SK-N-SH treated with all-trans-retinoic acid at 6 μM for 48 hours (cell line): ENCODE measurements around the gene ENTPD1.

Experiments
- ATAC-seq: fragments of 200-7000 bp; cut with Tn5 transposase; 3 replicates; pipeline ENCODE4 v1.9.1; 2020; ENCODE audit warnings: mild to moderate bottlenecking, moderate library complexity
- ARNTL ChIP-seq: fragments of 450-650 bp; formaldehyde crosslinking; IDR thresholded peaks from 2 replicates; pipeline ENCODE4 v1.5.0; 2020; ENCODE audit warnings: low read depth, mild to moderate bottlenecking, moderate library complexity, borderline replicate concordance
- BACH2 ChIP-seq: fragments of 250-450 bp; sonication (Bioruptor Pico); IDR thresholded peaks from 2 replicates; pipeline ENCODE4 v1.9.0; 2021; ENCODE audit warnings: mild to moderate bottlenecking, borderline replicate concordance
- CSDC2 ChIP-seq: fragments of 250-450 bp; sonication (Bioruptor Pico); IDR thresholded peaks from 2 replicates; pipeline ENCODE4 v1.5.0; 2020; ENCODE audit warnings: mild to moderate bottlenecking, moderate library complexity
- ESRRG ChIP-seq: fragments of 250-450 bp; sonication (Bioruptor Pico); IDR thresholded peaks from 2 replicates; pipeline ENCODE4 v1.6.1; 2021; ENCODE audit warnings: mild to moderate bottlenecking
- GLIS3 ChIP-seq: fragments of 250-450 bp; sonication (Bioruptor Pico); IDR thresholded peaks from 2 replicates; pipeline ENCODE4 v1.5.0; 2020; ENCODE audit warnings: mild to moderate bottlenecking, moderate library complexity
- ISL1 ChIP-seq: fragments of 250-450 bp; sonication (Bioruptor Pico); IDR thresholded peaks from 2 replicates; pipeline ENCODE4 v2.1.2; 2022; ENCODE audit warnings: mild to moderate bottlenecking, moderate library complexity
- OSR1 ChIP-seq: fragments of 250-450 bp; sonication (Bioruptor Pico); IDR thresholded peaks from 2 replicates; pipeline ENCODE4 v1.8.0; 2022; ENCODE audit warnings: moderate library complexity, mild to moderate bottlenecking, inconsistent platforms
- PPARA ChIP-seq: fragments of 250-450 bp; sonication (Bioruptor Pico); IDR thresholded peaks from 2 replicates; pipeline ENCODE4 v1.5.0; 2020; ENCODE audit warnings: mild to moderate bottlenecking, borderline replicate concordance
- RARB ChIP-seq: fragments of 250-450 bp; sonication (Bioruptor Pico); IDR thresholded peaks from 2 replicates; pipeline ENCODE4 v1.8.0; 2021; ENCODE audit warnings: mild to moderate bottlenecking, moderate library complexity
- SNAI2 ChIP-seq: fragments of 250-450 bp; sonication (Bioruptor Pico); IDR thresholded peaks from 2 replicates; pipeline ENCODE4 v1.5.0; 2020; ENCODE audit warnings: mild to moderate bottlenecking, moderate library complexity
- TCF4 ChIP-seq: fragments of 250-450 bp; sonication (Bioruptor Pico); IDR thresholded peaks from 2 replicates; pipeline ENCODE4 v1.8.0; 2021; ENCODE audit warnings: mild to moderate bottlenecking, moderate library complexity, borderline replicate concordance
- TOX ChIP-seq: fragments of 250-450 bp; sonication (Bioruptor Pico); IDR thresholded peaks from 2 replicates; pipeline ENCODE4 v1.8.0; 2021; ENCODE audit warnings: mild to moderate bottlenecking, moderate library complexity, borderline replicate concordance
- ZC3H10 ChIP-seq: fragments of 250-450 bp; sonication (Bioruptor Pico); IDR thresholded peaks from 2 replicates; pipeline ENCODE4 v1.5.1; 2021; ENCODE audit warnings: mild to moderate bottlenecking, moderate library complexity
- ZFP3 ChIP-seq: fragments of 250-450 bp; sonication (Bioruptor Pico); IDR thresholded peaks from 2 replicates; pipeline ENCODE4 v1.5.0; 2020; ENCODE audit warnings: mild to moderate bottlenecking, moderate library complexity
- ZFP30 ChIP-seq: fragments of 450-650 bp; formaldehyde crosslinking; IDR thresholded peaks from 2 replicates; pipeline ENCODE4 v1.5.0; 2022; ENCODE audit warnings: mild to moderate bottlenecking, moderate library complexity
- ZNF565 ChIP-seq: fragments of 450-650 bp; formaldehyde crosslinking; conservative IDR thresholded peaks from 2 replicates; pipeline ENCODE4 v1.5.0; 2020; ENCODE audit warnings: low read depth, mild to moderate bottlenecking, moderate library complexity
- ZNF70 ChIP-seq: fragments of 450-650 bp; formaldehyde crosslinking; IDR thresholded peaks from 2 replicates; pipeline ENCODE4 v1.5.0; 2020; ENCODE audit warnings: mild to moderate bottlenecking, moderate library complexity
- ZNF8 ChIP-seq: fragments of 450-650 bp; formaldehyde crosslinking; IDR thresholded peaks from 2 replicates; pipeline ENCODE4 v1.5.0; 2020; ENCODE audit warnings: mild to moderate bottlenecking, moderate library complexity
- TF ChIP-seq, protein P1 (sequence below): fragments of 250-450 bp; sonication (Bioruptor Pico); IDR thresholded peaks from 2 replicates; pipeline ENCODE4 v1.5.1; 2020; ENCODE audit warnings: low read depth, mild to moderate bottlenecking, moderate library complexity
- TF ChIP-seq, protein P2 (sequence below): fragments of 250-450 bp; sonication (Bioruptor Pico); IDR thresholded peaks from 2 replicates; pipeline ENCODE4 v1.8.0; 2021; ENCODE audit warnings: low read depth, mild to moderate bottlenecking, moderate library complexity, borderline replicate concordance
- TF ChIP-seq, protein P3 (sequence below): fragments of 250-450 bp; sonication (Bioruptor Pico); IDR thresholded peaks from 2 replicates; pipeline ENCODE4 v1.8.0; 2020; ENCODE audit warnings: mild to moderate bottlenecking, moderate library complexity, borderline replicate concordance
- TF ChIP-seq, protein P4 (sequence below): fragments of 250-450 bp; sonication (Bioruptor Pico); IDR thresholded peaks from 2 replicates; pipeline ENCODE4 v1.5.1; 2021; ENCODE audit warnings: mild to moderate bottlenecking, moderate library complexity
- TF ChIP-seq, protein P5 (sequence below): fragments of 250-450 bp; sonication (Bioruptor Pico); IDR thresholded peaks from 2 replicates; pipeline ENCODE4 v1.5.0; 2020; ENCODE audit warnings: mild to moderate bottlenecking, moderate library complexity

Gene ENTPD1

DNA sequence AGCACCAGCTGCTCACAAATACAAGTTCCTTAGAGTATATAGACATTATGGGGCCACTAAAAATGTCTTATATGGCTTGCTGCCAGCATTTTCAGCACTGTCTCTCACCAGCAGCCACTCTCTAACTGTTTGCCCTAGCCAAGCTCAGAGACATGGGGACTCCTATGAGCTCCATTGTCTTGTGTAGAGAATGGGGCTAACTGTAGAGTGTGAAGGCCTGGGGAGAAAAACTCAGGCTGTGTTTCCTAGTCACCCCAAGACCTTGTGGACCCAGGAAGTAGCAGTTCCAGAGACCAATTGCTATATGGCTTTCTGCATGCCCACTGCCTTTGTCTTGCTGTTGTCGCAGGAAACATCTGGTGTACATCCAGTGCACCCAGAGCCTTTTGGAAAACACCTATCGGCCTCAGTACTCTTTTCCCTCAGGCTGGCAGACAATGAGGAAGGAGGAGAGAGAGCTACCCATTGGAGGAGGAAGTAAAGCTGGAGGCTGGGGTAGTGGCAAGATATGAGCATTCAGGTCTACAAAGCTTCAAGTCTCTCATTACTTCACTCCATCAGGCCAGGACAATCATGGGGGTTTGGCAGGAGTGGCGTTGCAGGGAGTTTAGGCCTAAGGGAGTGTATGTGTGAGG, 28.4 kb downstream of the ENTPD1 start (continued):
- TF ChIP-seq, protein P1, sequence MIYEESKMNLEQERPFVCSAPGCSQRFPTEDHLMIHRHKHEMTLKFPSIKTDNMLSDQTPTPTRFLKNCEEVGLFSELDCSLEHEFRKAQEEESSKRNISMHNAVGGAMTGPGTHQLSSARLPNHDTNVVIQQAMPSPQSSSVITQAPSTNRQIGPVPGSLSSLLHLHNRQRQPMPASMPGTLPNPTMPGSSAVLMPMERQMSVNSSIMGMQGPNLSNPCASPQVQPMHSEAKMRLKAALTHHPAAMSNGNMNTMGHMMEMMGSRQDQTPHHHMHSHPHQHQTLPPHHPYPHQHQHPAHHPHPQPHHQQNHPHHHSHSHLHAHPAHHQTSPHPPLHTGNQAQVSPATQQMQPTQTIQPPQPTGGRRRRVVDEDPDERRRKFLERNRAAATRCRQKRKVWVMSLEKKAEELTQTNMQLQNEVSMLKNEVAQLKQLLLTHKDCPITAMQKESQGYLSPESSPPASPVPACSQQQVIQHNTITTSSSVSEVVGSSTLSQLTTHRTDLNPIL (CRISPR knock-in tag) = no peak
- no peak for TF ChIP-seq ESRRG (CRISPR knock-in tag)

DNA sequence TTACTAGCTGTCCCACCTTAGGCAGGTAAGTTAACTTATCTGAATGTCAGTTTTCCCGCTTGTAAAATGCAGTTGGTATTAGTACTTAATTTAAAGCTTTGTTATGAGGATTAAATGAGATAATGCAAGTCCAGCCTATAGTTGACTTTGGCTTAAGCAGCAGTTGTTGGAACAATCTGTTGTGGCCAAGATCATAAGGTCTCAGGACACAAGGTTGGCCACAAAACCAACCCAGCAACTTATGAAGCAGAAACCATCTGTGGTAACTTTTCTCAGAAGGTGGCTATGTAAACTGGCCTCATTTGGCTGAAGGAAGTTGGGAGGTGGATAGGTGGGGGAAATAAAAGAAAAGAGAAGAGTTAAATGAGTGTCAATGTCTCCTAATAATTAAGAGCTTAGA, 29.4 kb downstream of the ENTPD1 start:
- TF ChIP-seq ZNF70 (no peak), OSR1 (CRISPR knock-in tag) (no peak), CSDC2 (CRISPR knock-in tag) (no peak), ISL1 (CRISPR knock-in tag) (no peak), ESRRG (CRISPR knock-in tag) (no peak), ZC3H10 (CRISPR knock-in tag) (no peak), TCF4 (no peak), RARB (no peak), ARNTL (CRISPR knock-in tag) (no peak), TOX (CRISPR knock-in tag) (no peak), ZFP3 (no peak)
- TF ChIP-seq, protein P2, sequence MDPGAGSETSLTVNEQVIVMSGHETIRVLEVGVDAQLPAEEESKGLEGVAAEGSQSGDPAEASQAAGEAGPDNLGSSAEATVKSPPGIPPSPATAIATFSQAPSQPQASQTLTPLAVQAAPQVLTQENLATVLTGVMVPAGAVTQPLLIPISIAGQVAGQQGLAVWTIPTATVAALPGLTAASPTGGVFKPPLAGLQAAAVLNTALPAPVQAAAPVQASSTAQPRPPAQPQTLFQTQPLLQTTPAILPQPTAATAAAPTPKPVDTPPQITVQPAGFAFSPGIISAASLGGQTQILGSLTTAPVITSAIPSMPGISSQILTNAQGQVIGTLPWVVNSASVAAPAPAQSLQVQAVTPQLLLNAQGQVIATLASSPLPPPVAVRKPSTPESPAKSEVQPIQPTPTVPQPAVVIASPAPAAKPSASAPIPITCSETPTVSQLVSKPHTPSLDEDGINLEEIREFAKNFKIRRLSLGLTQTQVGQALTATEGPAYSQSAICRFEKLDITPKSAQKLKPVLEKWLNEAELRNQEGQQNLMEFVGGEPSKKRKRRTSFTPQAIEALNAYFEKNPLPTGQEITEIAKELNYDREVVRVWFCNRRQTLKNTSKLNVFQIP (CRISPR knock-in tag) = no peak
- no peak for ATAC-seq

DNA sequence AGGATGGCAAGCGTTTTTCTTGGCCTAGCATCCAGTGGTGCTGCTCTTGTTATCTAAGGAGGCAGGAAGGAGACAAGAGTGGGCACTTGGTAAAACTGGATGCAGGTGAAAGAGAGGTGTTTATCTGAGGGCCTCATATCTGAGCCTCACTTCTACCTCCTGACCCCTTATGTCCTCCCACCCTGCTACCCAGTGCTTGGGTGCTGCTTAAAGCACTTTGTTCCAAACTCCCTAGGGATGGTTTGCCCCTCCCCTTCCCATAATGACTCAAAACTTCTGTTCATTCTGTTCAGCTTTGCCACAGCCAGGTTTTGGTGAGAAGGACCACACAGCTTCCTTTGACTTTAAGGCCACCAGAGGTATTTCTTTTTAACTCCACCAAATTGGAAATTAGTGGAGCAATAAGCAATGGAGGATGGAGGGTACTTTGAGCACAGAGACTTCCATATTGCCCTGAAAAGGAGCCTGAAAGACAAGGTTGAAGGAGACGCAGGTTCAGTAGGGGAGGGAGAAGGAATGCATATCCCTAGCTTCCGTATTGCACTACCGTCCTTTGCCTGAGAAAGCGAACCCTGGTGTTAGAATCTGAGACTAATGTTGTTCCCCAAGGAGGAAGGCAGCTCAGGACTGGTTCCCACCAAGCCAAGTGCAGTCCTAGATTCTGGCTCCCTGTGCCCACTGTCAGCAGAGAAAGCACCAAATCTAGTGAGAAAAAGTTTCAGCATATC, 30.1 kb downstream of the ENTPD1 start:
- no peak for ATAC-seq
- TF ChIP-seq ZFP30 (CRISPR knock-in tag) (no peak), ZNF8 (no peak), ZNF70 (no peak)
- TF ChIP-seq, protein P3, sequence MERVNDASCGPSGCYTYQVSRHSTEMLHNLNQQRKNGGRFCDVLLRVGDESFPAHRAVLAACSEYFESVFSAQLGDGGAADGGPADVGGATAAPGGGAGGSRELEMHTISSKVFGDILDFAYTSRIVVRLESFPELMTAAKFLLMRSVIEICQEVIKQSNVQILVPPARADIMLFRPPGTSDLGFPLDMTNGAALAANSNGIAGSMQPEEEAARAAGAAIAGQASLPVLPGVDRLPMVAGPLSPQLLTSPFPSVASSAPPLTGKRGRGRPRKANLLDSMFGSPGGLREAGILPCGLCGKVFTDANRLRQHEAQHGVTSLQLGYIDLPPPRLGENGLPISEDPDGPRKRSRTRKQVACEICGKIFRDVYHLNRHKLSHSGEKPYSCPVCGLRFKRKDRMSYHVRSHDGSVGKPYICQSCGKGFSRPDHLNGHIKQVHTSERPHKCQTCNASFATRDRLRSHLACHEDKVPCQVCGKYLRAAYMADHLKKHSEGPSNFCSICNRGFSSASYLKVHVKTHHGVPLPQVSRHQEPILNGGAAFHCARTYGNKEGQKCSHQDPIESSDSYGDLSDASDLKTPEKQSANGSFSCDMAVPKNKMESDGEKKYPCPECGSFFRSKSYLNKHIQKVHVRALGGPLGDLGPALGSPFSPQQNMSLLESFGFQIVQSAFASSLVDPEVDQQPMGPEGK (CRISPR knock-in tag) = no peak

DNA sequence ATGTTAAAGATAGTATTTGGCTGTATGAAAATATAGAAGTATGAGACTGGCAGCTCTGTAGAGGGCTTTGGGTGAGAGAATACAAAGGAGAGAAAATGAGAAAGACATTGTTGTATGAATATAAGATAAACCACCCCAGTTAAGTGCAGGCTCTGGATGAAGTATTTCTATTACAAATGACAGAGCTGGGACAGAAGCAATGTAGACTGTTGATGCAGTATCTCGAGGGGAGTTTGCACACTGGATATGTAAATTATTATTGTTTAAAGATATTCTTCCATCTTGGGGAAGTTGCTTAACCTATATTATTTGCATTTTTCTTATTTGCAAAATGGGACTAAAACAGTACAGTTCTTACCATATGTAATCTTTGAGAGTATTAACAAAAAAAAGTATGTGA, 31.5 kb downstream of the ENTPD1 start:
- TF ChIP-seq, protein P4, sequence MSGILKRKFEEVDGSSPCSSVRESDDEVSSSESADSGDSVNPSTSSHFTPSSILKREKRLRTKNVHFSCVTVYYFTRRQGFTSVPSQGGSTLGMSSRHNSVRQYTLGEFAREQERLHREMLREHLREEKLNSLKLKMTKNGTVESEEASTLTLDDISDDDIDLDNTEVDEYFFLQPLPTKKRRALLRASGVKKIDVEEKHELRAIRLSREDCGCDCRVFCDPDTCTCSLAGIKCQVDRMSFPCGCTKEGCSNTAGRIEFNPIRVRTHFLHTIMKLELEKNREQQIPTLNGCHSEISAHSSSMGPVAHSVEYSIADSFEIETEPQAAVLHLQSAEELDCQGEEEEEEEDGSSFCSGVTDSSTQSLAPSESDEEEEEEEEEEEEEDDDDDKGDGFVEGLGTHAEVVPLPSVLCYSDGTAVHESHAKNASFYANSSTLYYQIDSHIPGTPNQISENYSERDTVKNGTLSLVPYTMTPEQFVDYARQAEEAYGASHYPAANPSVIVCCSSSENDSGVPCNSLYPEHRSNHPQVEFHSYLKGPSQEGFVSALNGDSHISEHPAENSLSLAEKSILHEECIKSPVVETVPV = no peak
- no peak for TF ChIP-seq PPARA
- no peak for TF ChIP-seq TOX (CRISPR knock-in tag)
- TF ChIP-seq ZNF565 (CRISPR knock-in tag) = no peak
- TF ChIP-seq TCF4 = no peak
- no peak for TF ChIP-seq GLIS3 (CRISPR knock-in tag)
- no peak for TF ChIP-seq SNAI2 (CRISPR knock-in tag)
- TF ChIP-seq, protein P3 (CRISPR knock-in tag) = no peak
- no peak for TF ChIP-seq CSDC2 (CRISPR knock-in tag)
- TF ChIP-seq RARB = no peak
- TF ChIP-seq ESRRG (CRISPR knock-in tag) = no peak
- TF ChIP-seq, protein P1 (CRISPR knock-in tag) = no peak
- TF ChIP-seq BACH2 (CRISPR knock-in tag) = no peak
- no peak for TF ChIP-seq ARNTL (CRISPR knock-in tag)
- TF ChIP-seq, protein P5, sequence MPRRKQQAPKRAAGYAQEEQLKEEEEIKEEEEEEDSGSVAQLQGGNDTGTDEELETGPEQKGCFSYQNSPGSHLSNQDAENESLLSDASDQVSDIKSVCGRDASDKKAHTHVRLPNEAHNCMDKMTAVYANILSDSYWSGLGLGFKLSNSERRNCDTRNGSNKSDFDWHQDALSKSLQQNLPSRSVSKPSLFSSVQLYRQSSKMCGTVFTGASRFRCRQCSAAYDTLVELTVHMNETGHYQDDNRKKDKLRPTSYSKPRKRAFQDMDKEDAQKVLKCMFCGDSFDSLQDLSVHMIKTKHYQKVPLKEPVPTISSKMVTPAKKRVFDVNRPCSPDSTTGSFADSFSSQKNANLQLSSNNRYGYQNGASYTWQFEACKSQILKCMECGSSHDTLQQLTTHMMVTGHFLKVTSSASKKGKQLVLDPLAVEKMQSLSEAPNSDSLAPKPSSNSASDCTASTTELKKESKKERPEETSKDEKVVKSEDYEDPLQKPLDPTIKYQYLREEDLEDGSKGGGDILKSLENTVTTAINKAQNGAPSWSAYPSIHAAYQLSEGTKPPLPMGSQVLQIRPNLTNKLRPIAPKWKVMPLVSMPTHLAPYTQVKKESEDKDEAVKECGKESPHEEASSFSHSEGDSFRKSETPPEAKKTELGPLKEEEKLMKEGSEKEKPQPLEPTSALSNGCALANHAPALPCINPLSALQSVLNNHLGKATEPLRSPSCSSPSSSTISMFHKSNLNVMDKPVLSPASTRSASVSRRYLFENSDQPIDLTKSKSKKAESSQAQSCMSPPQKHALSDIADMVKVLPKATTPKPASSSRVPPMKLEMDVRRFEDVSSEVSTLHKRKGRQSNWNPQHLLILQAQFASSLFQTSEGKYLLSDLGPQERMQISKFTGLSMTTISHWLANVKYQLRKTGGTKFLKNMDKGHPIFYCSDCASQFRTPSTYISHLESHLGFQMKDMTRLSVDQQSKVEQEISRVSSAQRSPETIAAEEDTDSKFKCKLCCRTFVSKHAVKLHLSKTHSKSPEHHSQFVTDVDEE = no peak
- no peak for TF ChIP-seq OSR1 (CRISPR knock-in tag)
- no peak for TF ChIP-seq ZC3H10 (CRISPR knock-in tag)
- TF ChIP-seq ISL1 (CRISPR knock-in tag) = no peak
- TF ChIP-seq, all 23 proteins: peak for 0
- ATAC-seq = no peak
